Inferior parietal cortex (tissue), 1 donor: ENCODE data around the gene TMEM240.
"Not testable (repeated sequence)": the region's sequence is repeated elsewhere in the genome, so short reads cannot be mapped to it uniquely, and the experiment has no call there.

Experiments used
- DNase-seq: peaks from one replicate; pipeline ENCODE4 v3.0.0-alpha.2; 2016; ENCODE audit errors: extremely low spot score

TMEM240 gene

GRCh38 chr1:1540818-1541628, 599 bp upstream of the TMEM240 start:
- no peak for DNase-seq

GRCh38 chr1:1539310-1540089, 924 bp downstream of the TMEM240 start:
- DNase-seq = no peak

GRCh38 chr1:1538989-1539309, 1.5 kb downstream of the TMEM240 start:
- no peak for DNase-seq

GRCh38 chr1:1538334-1538733, 2.1 kb downstream of the TMEM240 start:
- no peak for DNase-seq

- no peak for DNase-seq
These were observed 2.7 kb downstream of the TMEM240 start for GRCh38 chr1:1537626-1538250.

- no peak for DNase-seq
These were observed 3.4 kb downstream of the TMEM240 start for GRCh38 chr1:1536938-1537546.

- DNase-seq = no peak
These were observed 4.1 kb downstream of the TMEM240 start for GRCh38 chr1:1536019-1536937.

GRCh38 chr1:1535201-1536018, 5.0 kb downstream of the TMEM240 start:
- DNase-seq = no peak

- no peak for DNase-seq
These were observed 5.8 kb downstream of the TMEM240 start for GRCh38 chr1:1534401-1535154.

GRCh38 chr1:1533894-1534291, 6.5 kb downstream of the TMEM240 start:
- DNase-seq = not testable (repeated sequence)

- DNase-seq = not testable (repeated sequence)
These were observed 7.1 kb downstream of the TMEM240 start for GRCh38 chr1:1533176-1533893.

- no peak for DNase-seq
These were observed 8.5 kb downstream of the TMEM240 start for GRCh38 chr1:1531947-1532346.

GRCh38 chr1:1529936-1530335, 10.5 kb downstream of the TMEM240 start:
- DNase-seq = no peak

GRCh38 chr1:1529321-1529720, 11.1 kb downstream of the TMEM240 start:
- no peak for DNase-seq

GRCh38 chr1:1528301-1529267, 11.8 kb downstream of the TMEM240 start:
- DNase-seq = no peak

GRCh38 chr1:1527092-1527816, 13.2 kb downstream of the TMEM240 start:
- no peak for DNase-seq

GRCh38 chr1:1526476-1526875, 13.9 kb downstream of the TMEM240 start:
- not testable (repeated sequence) for DNase-seq
